Tibial nerve (tissue), 4 donors: Measurements from ENCODE around the gene SUCLG2. TPM values are rescaled to one million over a fixed set of nuclear protein-coding genes. Genes with fewer than 3 reads are reported as not detected.

Experiments
- DNase-seq, 2 donors: peaks; one replicate each; pipeline ENCODE4 v3.0.0-alpha.2; 2019; ENCODE audit warnings: low spot score in 2 of 2
- H3K27ac ChIP-seq, 4 donors: fragments of 200-600 bp; sonication (generic) in 3 of 4; one replicate each; pipeline ENCODE4 v1.5.1; 2017 to 2019; ENCODE audit warnings: mild to moderate bottlenecking in 1 of 4
- H3K27me3 ChIP-seq, 2 donors: fragments of 200-600 bp; sonication (generic) in 1 of 2; one replicate each; pipeline versions ENCODE4 v1.5.1 to v1.6.0; 2017 to 2019
- H3K36me3 ChIP-seq, 3 donors: fragments of 200-600 bp; sonication (generic); one replicate each; pipeline ENCODE4 v1.5.1; 2018 to 2019
- H3K4me1 ChIP-seq, 4 donors: fragments of 200-600 bp; sonication (generic) in 3 of 4; one replicate each; pipeline ENCODE4 v1.5.1; 2017 to 2019
- H3K4me3 ChIP-seq, 4 donors: fragments of 200-600 bp; sonication (generic) in 3 of 4; one replicate each; pipeline ENCODE4 v1.5.1; 2017 to 2019; ENCODE audit warnings: mild to moderate bottlenecking in 1 of 4, moderate library complexity in 1 of 4
- H3K9me3 ChIP-seq, 4 donors: fragments of 200-600 bp; sonication (generic) in 3 of 4; one replicate each; pipeline ENCODE4 v1.5.1; 2017 to 2019
- EP300 ChIP-seq, 2 donors: sonication (generic); formaldehyde crosslinking; IDR thresholded peaks; one replicate each; pipeline ENCODE4 v1.6.1; 2017; ENCODE audit warnings: antibody characterized with exemption in 2 of 2, mild to moderate bottlenecking in 1 of 2
- POLR2A ChIP-seq, 2 donors: fragments of 450-650 bp; IDR thresholded peaks; one replicate each; pipeline ENCODE4 v1.6.1; 2017; ENCODE audit warnings: antibody characterized with exemption in 2 of 2, mild to moderate bottlenecking in 2 of 2, moderate library complexity in 2 of 2
- WGBS, 2 donors: methylation state at CpG; one replicate each; pipeline ENCODE4 v1.1.5; 2018; 5-methylcytosine and 5-hydroxymethylcytosine counted together
- total RNA-seq, 4 donors: library from RNA; depleted of rRNA; stranded (reverse); fragments of >200 nt; gene quantifications; one replicate each; pipeline ENCODE4 v1.1.0, GENCODE V29; 2016
- TF ChIP-seq, protein P1 (sequence below), 5 experiments: fragments of 200-600 bp in 3 of 5; fragments of 450-650 bp in 2 of 5; sonication (generic) in 3 of 5; IDR thresholded peaks; one replicate each; pipeline ENCODE4 v1.5.1; 2016 to 2019; ENCODE audit warnings: antibody characterized with exemption in 5 of 5, mild to moderate bottlenecking in 3 of 5, moderate library complexity in 2 of 5

Gene SUCLG2, protein sequence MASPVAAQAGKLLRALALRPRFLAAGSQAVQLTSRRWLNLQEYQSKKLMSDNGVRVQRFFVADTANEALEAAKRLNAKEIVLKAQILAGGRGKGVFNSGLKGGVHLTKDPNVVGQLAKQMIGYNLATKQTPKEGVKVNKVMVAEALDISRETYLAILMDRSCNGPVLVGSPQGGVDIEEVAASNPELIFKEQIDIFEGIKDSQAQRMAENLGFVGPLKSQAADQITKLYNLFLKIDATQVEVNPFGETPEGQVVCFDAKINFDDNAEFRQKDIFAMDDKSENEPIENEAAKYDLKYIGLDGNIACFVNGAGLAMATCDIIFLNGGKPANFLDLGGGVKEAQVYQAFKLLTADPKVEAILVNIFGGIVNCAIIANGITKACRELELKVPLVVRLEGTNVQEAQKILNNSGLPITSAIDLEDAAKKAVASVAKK
- total RNA-seq, result 10 to 100 TPM; 28.0 to 52.8 (median 42.7) TPM

DNA sequence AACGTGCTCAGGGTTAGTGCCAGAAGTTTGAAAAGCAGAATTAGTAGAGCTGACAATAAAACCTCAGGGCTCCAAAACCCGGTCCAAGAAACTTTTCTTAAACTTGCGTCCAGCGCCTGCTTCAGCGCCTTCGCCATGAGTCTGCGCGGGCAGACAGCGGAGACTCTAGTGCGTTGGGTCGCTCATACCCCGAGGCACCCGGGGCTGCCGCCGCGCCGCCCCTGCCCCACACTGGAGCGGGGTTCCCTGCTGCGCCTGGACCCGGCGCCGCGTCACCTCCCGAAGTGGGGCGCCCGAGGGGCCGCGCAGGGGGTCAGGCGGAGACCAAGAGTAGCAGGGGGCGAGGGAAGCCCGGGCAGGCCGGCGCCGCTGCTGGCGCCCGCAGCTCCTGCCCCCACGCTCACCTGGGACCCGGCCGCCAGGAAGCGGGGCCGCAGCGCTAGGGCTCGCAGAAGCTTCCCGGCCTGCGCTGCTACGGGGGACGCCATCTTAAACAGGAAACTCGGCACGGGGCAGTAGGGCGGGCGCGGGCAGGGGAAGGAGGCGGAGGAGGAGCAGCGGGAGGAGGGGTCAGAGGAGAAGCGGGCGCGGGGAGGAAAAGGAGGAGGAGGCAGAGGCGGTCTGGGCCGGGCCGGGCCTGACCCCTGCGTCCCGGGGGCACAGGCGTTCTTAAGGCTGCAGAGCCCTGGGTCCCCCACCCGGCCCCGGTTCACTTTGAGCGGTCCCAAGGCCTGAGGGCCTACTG is at the start of gene SUCLG2:
TSS of gene SUCLG2 (minus strand) at position 514 of the 745 bp plus-strand sequence. CDS start at position 488, 26 bp downstream.
- H3K9me3 ChIP-seq, result no peaks in the 10 kb centered on the region
- peak within 1 kb of the TSS; percentile 92 to 98 (median 96) for H3K27ac ChIP-seq
- 1% methylated on average over 35 to 61 of the region's 66 CpGs for WGBS, 2 donors
- DNase-seq, result peak; percentile 83 to 89
- TF ChIP-seq, protein P1, sequence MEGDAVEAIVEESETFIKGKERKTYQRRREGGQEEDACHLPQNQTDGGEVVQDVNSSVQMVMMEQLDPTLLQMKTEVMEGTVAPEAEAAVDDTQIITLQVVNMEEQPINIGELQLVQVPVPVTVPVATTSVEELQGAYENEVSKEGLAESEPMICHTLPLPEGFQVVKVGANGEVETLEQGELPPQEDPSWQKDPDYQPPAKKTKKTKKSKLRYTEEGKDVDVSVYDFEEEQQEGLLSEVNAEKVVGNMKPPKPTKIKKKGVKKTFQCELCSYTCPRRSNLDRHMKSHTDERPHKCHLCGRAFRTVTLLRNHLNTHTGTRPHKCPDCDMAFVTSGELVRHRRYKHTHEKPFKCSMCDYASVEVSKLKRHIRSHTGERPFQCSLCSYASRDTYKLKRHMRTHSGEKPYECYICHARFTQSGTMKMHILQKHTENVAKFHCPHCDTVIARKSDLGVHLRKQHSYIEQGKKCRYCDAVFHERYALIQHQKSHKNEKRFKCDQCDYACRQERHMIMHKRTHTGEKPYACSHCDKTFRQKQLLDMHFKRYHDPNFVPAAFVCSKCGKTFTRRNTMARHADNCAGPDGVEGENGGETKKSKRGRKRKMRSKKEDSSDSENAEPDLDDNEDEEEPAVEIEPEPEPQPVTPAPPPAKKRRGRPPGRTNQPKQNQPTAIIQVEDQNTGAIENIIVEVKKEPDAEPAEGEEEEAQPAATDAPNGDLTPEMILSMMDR (IDR thresholded peaks at IDR 0.05), result no peak
- peak in 1 of 2 donors; percentile 73 for TF ChIP-seq EP300 (IDR thresholded peaks at IDR 0.05)
- TF ChIP-seq POLR2A (IDR thresholded peaks at IDR 0.05), result peak; percentile 39 to 60
- no peaks in the 10 kb centered on the region for H3K36me3 ChIP-seq
- H3K4me3 ChIP-seq, result peak within 1 kb of the TSS; percentile 84 to 99 (median 94)
- peaks cover 0 to 45% (median 16%) of the 10 kb centered on the region in 4 donors for H3K4me1 ChIP-seq
- H3K27me3 ChIP-seq, result no peaks in the 10 kb centered on the region

DNA sequence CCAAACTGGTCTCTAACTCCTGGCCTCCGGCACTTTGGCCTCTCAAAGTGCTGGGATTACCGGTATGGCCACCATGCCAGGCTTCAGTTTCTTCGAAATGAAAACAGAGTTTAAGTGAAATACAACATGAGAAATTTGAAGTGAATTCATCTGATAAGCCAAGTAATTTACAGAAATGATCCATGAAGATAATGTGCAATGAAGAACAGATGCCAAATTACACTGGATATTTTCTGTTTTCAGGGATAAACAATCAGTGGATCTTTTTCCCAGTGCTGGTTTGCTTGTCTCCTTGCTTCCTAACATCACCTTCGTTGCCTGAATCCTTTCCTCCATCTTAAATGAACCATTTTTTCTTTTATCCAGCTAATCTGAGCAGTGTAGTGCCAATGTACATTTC is 46.2 kb upstream of the SUCLG2 start:
- H3K4me3 ChIP-seq, result no peak overlapping the region
- no peaks in the 10 kb centered on the region for H3K4me1 ChIP-seq
- no peak overlapping the region for H3K27ac ChIP-seq
- no peaks in the 10 kb centered on the region for H3K27me3 ChIP-seq
- no peak for DNase-seq
- H3K36me3 ChIP-seq, result no peaks in the 10 kb centered on the region
- WGBS, 2 donors, result 90 to 91% methylated on average over 4 of the region's 4 CpGs
- no peaks in the 10 kb centered on the region for H3K9me3 ChIP-seq
- TF ChIP-seq EP300 (IDR thresholded peaks at IDR 0.05), result no peak
- TF ChIP-seq, protein P1 (IDR thresholded peaks at IDR 0.05), result no peak
- no peak for TF ChIP-seq POLR2A (IDR thresholded peaks at IDR 0.05)

DNA sequence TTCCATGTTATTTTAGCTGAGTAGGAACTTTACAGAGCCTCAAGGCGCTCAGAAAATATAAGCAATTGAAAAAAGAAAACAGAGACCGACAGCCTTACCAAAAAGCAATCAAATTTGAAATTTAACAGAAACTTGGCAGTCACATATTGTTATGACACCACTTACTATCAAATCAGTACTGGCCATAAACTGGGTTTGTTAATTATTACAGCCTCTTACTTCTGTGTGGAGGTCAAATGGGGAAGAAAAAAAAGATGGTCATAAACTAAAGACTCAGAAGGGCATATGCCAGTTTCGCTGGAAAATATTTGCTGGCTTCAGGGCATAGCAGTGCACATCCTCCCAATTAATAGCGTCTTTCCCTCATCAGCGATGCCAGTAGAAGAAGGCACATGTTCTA is 45.5 kb upstream of the SUCLG2 start:
- no peak for TF ChIP-seq POLR2A (IDR thresholded peaks at IDR 0.05)
- TF ChIP-seq, protein P1 (IDR thresholded peaks at IDR 0.05), result no peak
- TF ChIP-seq EP300 (IDR thresholded peaks at IDR 0.05), result no peak
- H3K27ac ChIP-seq, result no peak overlapping the region
- no peak for DNase-seq
- H3K9me3 ChIP-seq, result no peaks in the 10 kb centered on the region
- H3K4me3 ChIP-seq, result no peak overlapping the region
- WGBS, 2 donors, result 87 to 89% methylated on average over 5 of the region's 5 CpGs
- H3K27me3 ChIP-seq, result no peaks in the 10 kb centered on the region
- no peaks in the 10 kb centered on the region for H3K36me3 ChIP-seq
- H3K4me1 ChIP-seq, result no peaks in the 10 kb centered on the region

DNA sequence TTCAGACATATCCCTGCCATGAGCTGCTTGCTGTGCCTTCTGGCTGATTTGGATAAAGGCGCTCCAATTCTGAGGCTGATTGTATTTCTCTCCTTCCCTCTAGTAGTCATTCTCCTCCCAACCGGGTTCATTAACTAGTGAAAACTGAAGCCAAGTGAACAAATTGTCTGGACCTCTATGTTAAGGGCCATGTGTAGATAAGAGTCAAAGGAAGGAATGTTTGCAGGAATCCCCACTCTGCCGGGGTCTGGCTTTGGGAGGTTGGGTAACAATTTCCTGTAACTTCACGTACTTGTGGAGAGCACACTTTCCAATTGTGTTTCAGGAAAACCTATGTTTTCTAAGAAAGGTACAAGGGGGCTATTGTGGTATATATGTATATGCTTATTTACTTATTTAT is 38.2 kb upstream of the SUCLG2 start:
- WGBS, 2 donors, result 44 to 58% methylated on average over 4 of the region's 4 CpGs

More for the DNA sequence above, 38.2 kb upstream of the SUCLG2 start:
- H3K36me3 ChIP-seq, result no peaks in the 10 kb centered on the region
- no peaks in the 10 kb centered on the region for H3K9me3 ChIP-seq
- H3K4me1 ChIP-seq, result no peaks in the 10 kb centered on the region
- H3K4me3 ChIP-seq, result no peak overlapping the region
- no peak overlapping the region for H3K27ac ChIP-seq
- DNase-seq, result no peak
- no peak for TF ChIP-seq EP300 (IDR thresholded peaks at IDR 0.05)
- TF ChIP-seq, protein P1 (IDR thresholded peaks at IDR 0.05), result no peak
- no peak for TF ChIP-seq POLR2A (IDR thresholded peaks at IDR 0.05)
- no peaks in the 10 kb centered on the region for H3K27me3 ChIP-seq
